WTC11 (cell line): ENCODE data around the gene PNMA8B. TPM values are rescaled to one million over a fixed set of nuclear protein-coding genes. Genes with fewer than 3 reads are reported as not detected.

Source experiments
- ATAC-seq: fragments of 200-7000 bp; cut with Tn5 transposase; 2 replicates; pipeline ENCODE4 v1.10.0; 2021; ENCODE audit warnings: mild to moderate bottlenecking, moderate library complexity
- CTCF ChIA-PET: fragments of 300-600 bp; sonication (Branson Sonifier 250); formaldehyde crosslinking; loops from one replicate; lab custom pipeline; 2021; ENCODE audit warnings: antibody characterized with exemption; lab: Charles Lee
- POLR2A ChIA-PET: fragments of 350-600 bp; sonication (Branson Sonifier 250); formaldehyde crosslinking; loops from one replicate; lab custom pipeline; 2021; ENCODE audit warnings: antibody characterized with exemption; lab: Charles Lee
- DNase-seq: peaks from one replicate; pipeline ENCODE4 v3.0.0; 2021; ENCODE audit warnings: low spot score
- H3K27ac Mint-ChIP-seq: 2 replicates; pipeline ENCODE4 v1.8.0; 2021; ENCODE audit warnings: mixed read lengths
- H3K27me3 Mint-ChIP-seq: 2 replicates; pipeline ENCODE4 v1.8.0; 2021; ENCODE audit warnings: low read depth, mild to moderate bottlenecking, moderate library complexity, mixed read lengths
- H3K36me3 Mint-ChIP-seq: 2 replicates; pipeline ENCODE4 v1.8.0; 2021; ENCODE audit warnings: mixed read lengths
- H3K4me1 Mint-ChIP-seq: 2 replicates; pipeline ENCODE4 v1.8.0; 2022; ENCODE audit warnings: mixed read lengths
- H3K4me3 Mint-ChIP-seq: 2 replicates; pipeline ENCODE4 v1.8.0; 2021; ENCODE audit warnings: mild to moderate bottlenecking, moderate library complexity, mixed read lengths
- H3K9me3 Mint-ChIP-seq: 2 replicates; pipeline ENCODE4 v1.8.0; 2021; ENCODE audit warnings: mixed read lengths
- FOXP1 ChIP-seq: sonication (generic); formaldehyde crosslinking; IDR thresholded peaks from 2 replicates; pipeline ENCODE4 v1.8.0; 2022; ENCODE audit warnings: missing genetic modification reagents, mild to moderate bottlenecking, moderate library complexity, borderline replicate concordance
- MAX ChIP-seq: sonication (generic); formaldehyde crosslinking; IDR thresholded peaks from 2 replicates; pipeline ENCODE4 v1.8.0; 2022; ENCODE audit warnings: mild to moderate bottlenecking, missing genetic modification reagents
- MYBL2 ChIP-seq: sonication (generic); formaldehyde crosslinking; IDR thresholded peaks from 2 replicates; pipeline ENCODE4 v1.8.1; 2023; ENCODE audit warnings: mild to moderate bottlenecking, moderate library complexity, missing genetic modification reagents
- NR2C2 ChIP-seq: sonication (generic); formaldehyde crosslinking; IDR thresholded peaks from 2 replicates; pipeline ENCODE4 v1.8.0; 2022; ENCODE audit warnings: mild to moderate bottlenecking, missing genetic modification reagents
- PRDM15 ChIP-seq: sonication (generic); formaldehyde crosslinking; IDR thresholded peaks from 2 replicates; pipeline ENCODE4 v1.8.0; 2022; ENCODE audit warnings: missing genetic modification reagents
- ZNF263 ChIP-seq: sonication (generic); formaldehyde crosslinking; IDR thresholded peaks from 2 replicates; pipeline ENCODE4 v1.8.1; 2022; ENCODE audit warnings: low read depth, mild to moderate bottlenecking, moderate library complexity, missing genetic modification reagents
- total RNA-seq: library from RNA; stranded (reverse); gene quantifications from 3 replicates; pipeline ENCODE4 v1.2.3, GENCODE V29; 2021
- TF ChIP-seq, protein P1 (sequence below): sonication (generic); formaldehyde crosslinking; IDR thresholded peaks from 2 replicates; pipeline ENCODE4 v1.8.0; 2022; ENCODE audit warnings: mild to moderate bottlenecking, missing genetic modification reagents
- TF ChIP-seq, protein P2 (sequence below): sonication (generic); formaldehyde crosslinking; IDR thresholded peaks from 2 replicates; pipeline ENCODE4 v1.8.1; 2022; ENCODE audit warnings: low read depth, mild to moderate bottlenecking, moderate library complexity, missing genetic modification reagents, borderline replicate concordance
- TF ChIP-seq, protein P3 (sequence below): sonication (generic); formaldehyde crosslinking; IDR thresholded peaks from 2 replicates; pipeline ENCODE4 v1.8.1; 2022; ENCODE audit warnings: mild to moderate bottlenecking, missing genetic modification reagents, moderate library complexity, borderline replicate concordance

Gene PNMA8B
- total RNA-seq, 1 experiment from 2014 or later = 2.8 TPM

DNA sequence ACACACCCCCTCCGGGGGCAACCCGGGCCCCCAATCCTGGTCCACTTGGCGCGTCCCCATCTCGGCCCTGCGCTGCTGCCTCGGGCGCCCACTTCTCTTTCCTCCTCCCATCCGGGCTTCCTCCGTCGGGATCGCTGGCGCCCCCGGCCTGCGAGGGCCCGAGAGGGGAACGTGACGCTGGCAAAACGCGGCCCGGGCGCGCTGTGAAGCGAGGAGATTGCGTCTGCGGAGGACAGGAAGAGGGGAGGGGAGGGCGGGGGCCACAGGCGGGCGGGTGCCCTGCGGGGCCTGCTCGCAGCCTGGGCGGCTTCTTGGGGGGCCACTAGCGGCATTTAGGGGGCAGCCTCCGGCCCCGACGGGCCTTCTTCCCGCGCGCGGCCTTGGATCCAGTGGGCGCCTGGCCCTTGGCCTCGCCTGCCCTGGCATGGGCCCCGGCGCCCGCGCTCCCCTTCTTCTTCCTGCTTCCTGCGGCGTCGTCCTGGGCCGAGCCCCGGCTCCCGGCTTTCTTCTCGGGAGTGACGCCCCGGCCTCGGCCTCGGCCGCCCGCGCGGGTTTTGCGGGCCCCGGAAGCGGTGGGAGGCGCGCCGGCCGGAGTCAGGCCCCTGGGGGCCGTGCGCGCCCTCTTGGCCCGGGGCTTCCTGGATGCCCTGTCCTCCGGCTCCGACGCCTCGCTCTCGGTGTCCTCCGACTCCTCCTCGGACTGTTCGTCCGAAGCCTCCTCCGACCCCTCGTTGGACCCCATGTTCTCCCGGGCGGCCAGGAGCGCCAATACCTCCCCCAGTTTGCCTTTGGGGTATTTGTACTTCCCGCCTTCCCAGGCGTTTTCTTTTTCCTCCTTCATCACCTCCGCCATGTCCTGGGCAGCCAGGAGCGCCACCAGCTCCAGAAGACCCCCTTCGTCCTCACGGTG lies 2.2 kb downstream of the PNMA8B start:
- Mint-ChIP-seq H3K9me3 (no peaks in the 10 kb centered on the region), H3K4me1 (peaks cover 40% of the 10 kb centered on the region), H3K4me3 (peak overlapping the region; percentile 72), H3K27ac (no peak overlapping the region), H3K27me3 (peaks cover 71% of the 10 kb centered on the region), H3K36me3 (0 out of 2 replicates have a peak, but pooled peaks cover 2% of the 10 kb centered on the region)
- DNase-seq = peak; percentile 64
- CTCF ChIA-PET = interaction anchor here (0.5 to 1.4 kb wide), 5 partner anchors 20 to 213 kb away, joined by 3 to 6 read pairs (median 4); no protein-coding TSS in a partner anchor
- no peak for TF ChIP-seq FOXP1 (CRISPR knock-in tag)
- TF ChIP-seq MYBL2 = peak; percentile 26; the same call in 1 of the 2 replicates
- peak; percentile 37; the same call in 1 of the 2 replicates for TF ChIP-seq PRDM15
- TF ChIP-seq ZNF263 (CRISPR knock-in tag) = peak; percentile 54; the same call in 1 of the 2 replicates
- POLR2A ChIA-PET = no interaction called here
- peak; percentile 7 for ATAC-seq

DNA sequence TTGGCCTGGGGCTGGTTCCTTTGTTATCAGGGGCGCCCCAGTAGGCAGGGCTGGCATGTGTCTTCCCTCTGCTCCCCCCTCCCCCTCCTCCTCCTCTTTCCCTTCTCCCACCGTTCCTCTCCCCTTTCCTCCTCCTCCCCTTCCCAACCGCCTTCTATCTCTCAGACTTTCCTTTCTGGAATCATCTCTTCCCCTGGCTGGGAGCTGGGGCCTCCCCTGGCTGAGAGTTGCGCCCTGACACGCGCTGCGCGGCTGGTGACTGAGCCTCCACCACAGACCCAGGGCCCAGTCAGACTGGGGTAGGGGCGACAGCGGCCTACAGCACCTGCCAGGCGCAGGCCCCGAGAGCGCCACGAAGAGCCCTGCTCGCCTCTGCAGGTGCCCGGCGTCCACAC lies 2.8 kb downstream of the PNMA8B start:
- peak overlapping the region; percentile 63 for H3K4me3 Mint-ChIP-seq
- peaks cover 76% of the 10 kb centered on the region for H3K27me3 Mint-ChIP-seq
- DNase-seq = peak; percentile 40
- CTCF ChIA-PET = interaction anchor here (0.6 to 1.4 kb wide), 5 partner anchors 21 to 119 kb away, joined by 3 to 6 read pairs (median 4); no protein-coding TSS in a partner anchor
- peaks cover 43% of the 10 kb centered on the region for H3K4me1 Mint-ChIP-seq
- POLR2A ChIA-PET = interaction anchor here (0.6 kb wide), 1 partner anchor 128 kb away, joined by 3 read pairs; no protein-coding TSS in a partner anchor
- H3K36me3 Mint-ChIP-seq = 0 out of 2 replicates have a peak, but pooled peaks cover 2% of the 10 kb centered on the region
- no peaks in the 10 kb centered on the region for H3K9me3 Mint-ChIP-seq
- ATAC-seq = peak; percentile 11
- no peak overlapping the region for H3K27ac Mint-ChIP-seq
- TF ChIP-seq NR2C2 (CRISPR knock-in tag) (no peak), MAX (CRISPR knock-in tag) (0 out of 2 replicates have a peak, but pooled peaks have one; percentile 17)
- TF ChIP-seq, protein P1, sequence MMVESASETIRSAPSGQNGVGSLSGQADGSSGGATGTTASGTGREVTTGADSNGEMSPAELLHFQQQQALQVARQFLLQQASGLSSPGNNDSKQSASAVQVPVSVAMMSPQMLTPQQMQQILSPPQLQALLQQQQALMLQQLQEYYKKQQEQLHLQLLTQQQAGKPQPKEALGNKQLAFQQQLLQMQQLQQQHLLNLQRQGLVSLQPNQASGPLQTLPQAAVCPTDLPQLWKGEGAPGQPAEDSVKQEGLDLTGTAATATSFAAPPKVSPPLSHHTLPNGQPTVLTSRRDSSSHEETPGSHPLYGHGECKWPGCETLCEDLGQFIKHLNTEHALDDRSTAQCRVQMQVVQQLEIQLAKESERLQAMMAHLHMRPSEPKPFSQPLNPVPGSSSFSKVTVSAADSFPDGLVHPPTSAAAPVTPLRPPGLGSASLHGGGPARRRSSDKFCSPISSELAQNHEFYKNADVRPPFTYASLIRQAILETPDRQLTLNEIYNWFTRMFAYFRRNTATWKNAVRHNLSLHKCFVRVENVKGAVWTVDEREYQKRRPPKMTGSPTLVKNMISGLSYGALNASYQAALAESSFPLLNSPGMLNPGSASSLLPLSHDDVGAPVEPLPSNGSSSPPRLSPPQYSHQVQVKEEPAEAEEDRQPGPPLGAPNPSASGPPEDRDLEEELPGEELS (CRISPR knock-in tag) = 0 out of 2 replicates have a peak, but pooled peaks have one; percentile 30

DNA sequence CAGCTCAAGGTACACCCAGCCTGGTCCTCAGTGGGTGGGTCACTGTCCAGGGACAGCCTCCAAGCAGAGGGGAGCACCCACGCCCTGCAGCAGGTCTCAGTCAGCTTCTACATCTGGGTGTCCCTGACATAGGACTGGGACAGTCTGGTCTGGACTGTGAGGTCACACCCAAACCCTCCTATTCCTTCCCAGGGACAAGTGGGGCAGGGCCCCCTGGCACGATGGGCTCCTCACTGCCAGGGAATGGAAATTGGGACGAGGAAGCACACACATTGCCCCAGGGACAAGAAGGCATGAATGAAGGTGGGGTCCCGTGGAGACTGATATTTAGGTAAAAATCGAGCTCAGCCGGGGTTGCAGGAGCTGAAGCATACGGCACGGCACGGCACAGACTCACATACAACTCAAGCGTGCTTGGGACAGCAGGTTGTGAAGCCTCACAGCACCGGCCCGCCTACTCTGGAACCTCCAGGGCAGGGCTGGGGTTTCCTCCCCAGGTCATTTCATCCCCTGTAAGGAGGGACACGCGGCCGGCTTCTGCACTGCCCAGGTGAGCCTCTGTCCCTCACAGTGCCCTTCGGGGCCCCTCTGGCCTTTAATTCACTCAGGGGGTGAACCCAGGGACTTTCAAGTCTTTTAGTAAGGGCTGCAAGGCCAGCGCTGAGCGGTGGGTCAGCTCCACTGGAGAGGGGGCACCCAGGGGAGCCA lies 3.5 kb downstream of the PNMA8B start:
- H3K4me3 Mint-ChIP-seq = peak overlapping the region; percentile 63; the same call in 1 of the 2 replicates
- TF ChIP-seq, protein P2, sequence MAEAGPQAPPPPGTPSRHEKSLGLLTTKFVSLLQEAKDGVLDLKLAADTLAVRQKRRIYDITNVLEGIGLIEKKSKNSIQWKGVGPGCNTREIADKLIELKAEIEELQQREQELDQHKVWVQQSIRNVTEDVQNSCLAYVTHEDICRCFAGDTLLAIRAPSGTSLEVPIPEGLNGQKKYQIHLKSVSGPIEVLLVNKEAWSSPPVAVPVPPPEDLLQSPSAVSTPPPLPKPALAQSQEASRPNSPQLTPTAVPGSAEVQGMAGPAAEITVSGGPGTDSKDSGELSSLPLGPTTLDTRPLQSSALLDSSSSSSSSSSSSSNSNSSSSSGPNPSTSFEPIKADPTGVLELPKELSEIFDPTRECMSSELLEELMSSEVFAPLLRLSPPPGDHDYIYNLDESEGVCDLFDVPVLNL (CRISPR knock-in tag) = 0 out of 2 replicates have a peak, but pooled peaks have one; percentile 30
- TF ChIP-seq, protein P3, sequence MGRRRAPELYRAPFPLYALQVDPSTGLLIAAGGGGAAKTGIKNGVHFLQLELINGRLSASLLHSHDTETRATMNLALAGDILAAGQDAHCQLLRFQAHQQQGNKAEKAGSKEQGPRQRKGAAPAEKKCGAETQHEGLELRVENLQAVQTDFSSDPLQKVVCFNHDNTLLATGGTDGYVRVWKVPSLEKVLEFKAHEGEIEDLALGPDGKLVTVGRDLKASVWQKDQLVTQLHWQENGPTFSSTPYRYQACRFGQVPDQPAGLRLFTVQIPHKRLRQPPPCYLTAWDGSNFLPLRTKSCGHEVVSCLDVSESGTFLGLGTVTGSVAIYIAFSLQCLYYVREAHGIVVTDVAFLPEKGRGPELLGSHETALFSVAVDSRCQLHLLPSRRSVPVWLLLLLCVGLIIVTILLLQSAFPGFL (CRISPR knock-in tag) = no peak
- TF ChIP-seq, all 79 proteins: peak for 1
- H3K9me3 Mint-ChIP-seq = no peaks in the 10 kb centered on the region
- 0 out of 2 replicates have a peak, but pooled peaks cover 2% of the 10 kb centered on the region for H3K36me3 Mint-ChIP-seq
- H3K4me1 Mint-ChIP-seq = peaks cover 49% of the 10 kb centered on the region
- ChIA-PET POLR2A (interaction anchor here (0.6 kb wide), 1 partner anchor 127 kb away, joined by 3 read pairs; no protein-coding TSS in a partner anchor), CTCF (interaction anchor here (1.1 to 5.4 kb wide), 6 partner anchors 24 to 119 kb away, joined by 3 to 71 read pairs (median 6); no protein-coding TSS in a partner anchor)
- no peak overlapping the region for H3K27ac Mint-ChIP-seq
- ATAC-seq (no peak), DNase-seq (no peak)
- peaks cover 82% of the 10 kb centered on the region for H3K27me3 Mint-ChIP-seq
